HG03103 (cell line): ENCODE data around the gene SEMA3D.
A peak's percentile ranks its signal among the peaks of the same experiment; 100 is the strongest.

Experiments used
- ATAC-seq: cut with Tn5 transposase; IDR thresholded peaks from one replicate; pipeline ENCODE4 v1.9.1; 2021; ENCODE audit warnings: low read depth; ENCODE audit not compliant: unreplicated experiment

Gene SEMA3D

DNA sequence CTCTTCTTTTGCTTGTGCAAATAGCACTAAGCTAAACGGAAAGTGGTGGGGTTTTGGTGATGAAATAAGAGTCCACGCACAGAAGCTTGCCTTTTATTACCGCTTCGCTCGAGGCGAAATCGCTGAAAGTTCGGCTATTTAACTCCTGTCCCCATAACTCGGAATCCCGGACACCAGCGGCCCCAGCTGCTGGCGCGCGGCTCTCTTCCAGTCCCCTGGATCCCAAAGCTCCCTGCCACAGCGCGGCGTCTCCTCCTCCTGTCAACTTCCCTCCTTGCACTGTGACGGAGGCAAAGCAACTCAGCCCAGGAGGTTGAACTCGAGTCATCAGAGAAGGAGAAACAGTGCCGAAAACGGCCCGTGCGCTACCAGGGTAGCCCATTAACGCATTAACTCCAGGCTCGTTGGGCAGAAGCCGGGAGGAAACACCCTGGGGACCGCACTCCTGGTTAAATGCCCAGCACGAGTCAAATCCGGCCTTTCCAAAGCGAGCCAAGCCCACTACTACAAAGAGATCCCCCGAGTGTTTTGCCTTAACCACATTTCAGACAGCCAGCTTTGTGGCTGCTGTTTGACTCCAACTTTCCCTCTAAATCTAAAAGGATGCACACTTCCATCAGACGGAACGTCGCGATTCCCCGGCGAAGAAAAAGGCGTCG is 1.3 kb downstream of the SEMA3D start:
- ATAC-seq: no peak

DNA sequence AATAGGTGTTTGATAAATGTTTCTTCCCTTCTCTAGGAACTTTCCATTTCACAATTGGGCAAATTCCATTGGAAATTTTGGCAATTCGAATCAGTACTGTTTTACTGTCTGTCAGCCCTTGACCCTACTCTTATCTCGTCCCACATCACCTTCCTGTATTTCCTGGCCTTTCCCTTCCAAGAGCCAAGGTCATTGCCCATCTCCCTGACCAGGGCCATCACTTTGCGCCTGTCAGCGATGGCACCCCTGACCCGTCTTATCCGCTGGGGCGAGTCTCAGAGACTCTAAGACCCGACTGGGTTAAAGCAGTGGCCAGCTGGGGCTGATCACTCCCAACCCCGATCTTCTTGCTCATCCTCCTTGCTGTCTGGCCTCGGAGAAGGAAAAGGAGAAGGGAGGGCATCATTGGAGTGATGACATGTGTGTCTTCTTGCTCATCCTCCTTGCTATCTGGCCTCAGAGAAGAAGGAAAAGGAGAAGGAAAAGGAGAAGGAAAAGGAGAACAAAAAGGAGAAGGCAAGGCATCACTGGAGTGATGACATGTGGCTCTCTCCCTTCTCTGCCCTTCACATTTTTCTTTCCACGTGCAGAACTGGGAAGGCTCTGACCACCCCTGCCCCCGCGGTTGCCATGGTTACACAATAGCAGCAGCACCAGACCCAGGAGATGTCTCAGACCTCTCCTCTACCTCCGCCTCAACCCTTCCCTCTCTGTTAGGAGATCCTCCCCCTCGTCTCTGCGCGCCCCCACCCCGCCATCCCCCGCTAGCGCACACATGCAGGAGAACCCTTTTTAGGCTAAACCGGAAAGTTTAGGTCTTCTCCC is 2.0 kb downstream of the SEMA3D start:
- ATAC-seq: no peak

DNA sequence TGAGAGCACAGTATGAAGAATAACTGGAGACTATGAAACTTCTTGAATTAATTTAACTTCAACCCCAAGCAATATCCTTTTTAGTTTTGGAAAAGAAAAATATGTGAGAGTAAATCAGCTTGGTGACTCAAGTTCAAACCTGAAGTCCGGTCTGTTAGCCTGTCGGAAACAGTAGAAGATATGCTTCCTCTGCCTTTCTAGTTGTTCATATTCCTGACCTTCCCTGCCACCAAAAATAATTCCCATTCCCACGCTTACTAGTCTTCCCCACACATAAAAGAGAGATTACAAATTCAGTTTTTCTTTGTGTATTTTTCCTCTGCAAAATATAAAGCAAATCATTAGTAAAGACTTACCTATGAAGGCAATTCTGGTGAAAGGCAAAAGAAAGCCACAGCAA is 3.6 kb downstream of the SEMA3D start:
- no peak for ATAC-seq

DNA sequence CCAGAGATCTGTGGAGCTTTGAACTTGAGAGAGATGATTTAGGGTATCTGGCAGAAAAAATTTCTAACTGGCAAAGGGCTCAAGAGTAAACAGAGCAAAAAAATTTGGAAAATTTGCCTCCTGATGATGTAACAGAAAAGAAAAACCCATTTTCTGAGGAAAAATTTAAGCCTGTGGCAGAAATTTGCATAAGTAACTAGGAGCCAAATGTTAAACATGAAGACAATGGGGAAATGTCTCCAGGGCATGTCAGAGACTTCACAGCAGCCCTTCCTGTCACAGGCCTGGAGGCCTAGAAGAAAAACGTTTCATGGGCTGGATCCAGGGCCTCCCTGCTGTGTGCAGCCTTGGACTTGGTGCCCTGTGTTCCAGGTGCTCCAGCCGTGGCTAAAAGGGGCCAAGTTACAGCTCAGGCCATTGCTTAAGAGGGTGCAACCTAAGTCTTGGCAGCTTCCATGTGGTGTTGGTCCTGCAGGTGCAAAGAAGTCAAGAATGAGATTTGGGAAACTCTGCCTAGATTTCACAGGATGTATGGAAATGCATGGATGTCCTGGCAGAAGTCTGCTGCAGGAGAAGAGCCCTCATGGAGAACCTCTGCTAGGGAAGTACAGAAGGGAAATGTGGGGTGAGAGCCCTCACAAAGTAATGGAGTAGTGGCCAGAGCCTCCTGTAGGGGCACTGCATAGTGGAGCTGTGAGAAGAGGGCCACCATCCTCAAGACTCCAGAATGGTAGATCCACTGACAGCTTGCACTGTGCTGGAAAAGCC is 8.1 kb downstream of the SEMA3D start:
- no peak for ATAC-seq

GRCh38 chr7:85177316-85177715 is 9.5 kb downstream of the SEMA3D start:
- no peak for ATAC-seq

DNA sequence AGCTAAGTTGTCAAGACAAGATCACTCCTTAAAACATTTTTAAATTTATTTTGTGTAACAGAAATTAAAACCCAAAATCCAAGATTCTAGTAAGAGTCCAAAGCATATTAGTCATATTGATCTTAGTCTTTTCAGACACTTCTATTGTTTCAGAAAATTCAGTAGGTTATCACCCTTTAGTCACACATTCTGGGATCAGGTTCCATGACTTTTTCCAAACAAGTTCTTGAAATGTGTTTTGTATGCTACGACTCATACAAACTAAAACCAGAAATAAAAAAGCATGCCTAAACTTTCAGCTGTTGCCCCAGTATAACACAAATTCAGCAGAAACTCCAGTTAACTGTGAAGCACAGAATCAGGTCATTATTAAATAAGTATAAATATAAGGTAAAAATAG is 10.7 kb downstream of the SEMA3D start:
- ATAC-seq: no peak

DNA sequence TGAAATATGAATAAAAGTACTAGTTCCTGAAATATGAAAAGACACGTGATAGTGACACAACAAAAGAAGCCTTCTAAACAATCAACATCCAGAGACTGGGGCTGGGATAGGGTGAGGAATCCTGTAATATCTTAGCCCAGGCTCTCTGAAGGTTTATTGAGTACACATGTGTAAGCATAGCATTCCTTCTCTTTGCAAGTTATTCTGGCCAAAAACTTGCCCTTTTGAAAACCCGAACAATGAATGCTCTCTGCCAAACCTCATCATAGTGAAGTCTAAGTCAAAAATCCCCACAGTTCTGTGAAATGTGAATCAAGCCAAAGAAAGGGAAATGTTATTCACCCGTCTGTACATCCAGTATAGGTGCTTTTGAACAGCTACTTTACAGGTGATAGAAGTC is 11.6 kb downstream of the SEMA3D start:
- no peak for ATAC-seq

DNA sequence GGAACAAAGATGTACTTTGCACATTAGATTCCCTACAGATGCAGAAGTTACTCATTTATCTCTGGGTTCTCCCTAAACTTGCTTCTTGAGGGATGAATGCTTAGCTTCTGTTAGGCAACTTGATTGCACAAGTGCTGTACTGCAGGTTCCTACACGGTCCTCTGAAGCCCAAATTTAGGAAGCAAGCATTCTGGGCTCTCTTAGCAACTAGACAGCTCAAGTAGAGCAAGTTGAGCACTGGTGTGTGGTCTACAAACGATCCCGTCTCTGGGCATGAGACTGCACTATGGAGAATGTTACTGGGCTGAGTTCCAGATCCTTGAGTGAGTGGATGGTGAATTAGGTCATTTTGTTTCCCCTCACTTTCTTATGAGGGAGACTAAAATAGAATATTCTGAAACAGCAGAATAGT is 14.3 kb downstream of the SEMA3D start:
- ATAC-seq: no peak

DNA sequence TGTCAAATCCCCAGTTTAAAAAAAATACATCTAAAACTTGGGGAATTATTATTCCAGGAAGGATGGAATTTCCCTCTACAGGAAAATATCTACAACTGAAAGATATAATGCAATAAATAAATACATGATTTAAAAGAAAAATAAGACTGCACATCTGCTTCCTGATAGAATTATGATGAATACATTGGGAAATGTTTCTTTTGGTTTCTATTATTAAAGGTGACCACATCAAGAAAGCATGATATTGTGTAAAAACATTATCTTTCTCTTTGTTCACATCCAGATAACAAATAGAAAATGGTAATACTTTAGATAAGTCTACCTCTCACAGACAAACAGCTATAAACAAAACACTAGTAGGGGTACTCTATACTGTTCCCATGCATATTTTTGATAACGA is 19.2 kb downstream of the SEMA3D start:
- ATAC-seq: no peak

- no peak for ATAC-seq
These were observed 21.6 kb downstream of the SEMA3D start for GRCh38 chr7:85165263-85165662.

DNA sequence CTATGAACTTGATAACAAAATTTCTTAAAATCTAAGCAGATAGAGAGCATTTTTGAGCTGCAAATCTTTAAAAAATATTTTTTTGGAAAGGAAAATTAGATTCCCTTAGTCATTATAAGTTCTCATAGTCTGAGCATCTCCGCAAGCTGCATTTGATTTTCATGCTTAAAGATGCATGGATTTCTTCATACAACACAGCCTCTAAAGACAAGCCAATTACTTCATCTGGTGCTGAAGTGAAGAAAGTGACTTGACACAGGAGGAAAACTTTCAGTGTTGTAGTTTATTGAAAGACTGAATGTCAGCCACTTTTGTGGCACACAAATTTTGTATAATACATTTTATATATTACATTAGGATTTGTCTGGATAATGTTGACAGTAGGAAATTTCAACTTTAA is 22.5 kb downstream of the SEMA3D start:
- no peak for ATAC-seq

- ATAC-seq: no peak
These were observed 24.1 kb downstream of the SEMA3D start for GRCh38 chr7:85162721-85163120.

- peak; percentile 69 for ATAC-seq
These were observed 26.6 kb downstream of the SEMA3D start for GRCh38 chr7:85160223-85160622.

GRCh38 chr7:85159003-85159402 is 27.9 kb downstream of the SEMA3D start:
- ATAC-seq: no peak

GRCh38 chr7:85156661-85157208 is 30.1 kb downstream of the SEMA3D start:
- ATAC-seq: no peak

- ATAC-seq: no peak
These were observed 32.4 kb downstream of the SEMA3D start for GRCh38 chr7:85154282-85154937.

GRCh38 chr7:85153715-85154114 is 33.1 kb downstream of the SEMA3D start:
- ATAC-seq: no peak

- ATAC-seq: no peak
These were observed 36.2 kb downstream of the SEMA3D start for GRCh38 chr7:85150624-85151023.

GRCh38 chr7:85144771-85145170 is 42.1 kb downstream of the SEMA3D start:
- ATAC-seq: no peak

DNA sequence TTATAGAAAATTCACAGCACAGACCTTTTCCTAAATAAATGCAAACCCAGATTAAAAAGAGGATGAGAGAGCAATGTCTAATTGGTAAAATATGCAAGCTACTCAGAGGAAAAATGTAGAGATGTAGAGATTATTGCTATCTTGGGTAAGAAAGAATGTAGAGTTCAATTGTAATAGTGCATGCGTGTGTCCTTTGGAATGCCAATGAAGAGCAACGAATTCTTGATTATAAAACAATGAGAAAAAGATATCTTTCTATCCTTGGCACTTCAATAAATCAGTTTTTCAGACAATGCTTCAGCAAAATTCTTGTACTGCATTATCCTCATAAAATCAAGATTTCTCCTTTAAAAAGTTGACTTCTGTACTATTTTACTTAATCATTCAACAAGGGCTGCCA is 50.9 kb downstream of the SEMA3D start:
- ATAC-seq: no peak

GRCh38 chr7:85133560-85133959 is 53.3 kb downstream of the SEMA3D start:
- ATAC-seq: no peak
